Measurements from ENCODE around the gene MLLT1.

- TF ChIP-seq L3MBTL2 (conservative IDR thresholded peaks at IDR 0.05) (no peak), SUZ12 (IDR thresholded peaks at IDR 0.05) (no peak), SP1 (IDR thresholded peaks at IDR 0.05) (no peak), HDGF (IDR thresholded peaks at IDR 0.05; ENCODE audit: borderline replicate concordance) (no peak), TARDBP (IDR thresholded peaks at IDR 0.05) (no peak), ELF4 (IDR thresholded peaks at IDR 0.05) (no peak), PKNOX1 (IDR thresholded peaks at IDR 0.05) (no peak), FOXM1 (IDR thresholded peaks at IDR 0.05; ENCODE audit: borderline replicate concordance) (no peak), FOXA1 (IDR thresholded peaks at IDR 0.05) (no peak), ZNF384 (IDR thresholded peaks at IDR 0.05) (no peak), FOXK2 (IDR thresholded peaks at IDR 0.05) (no peak), BHLHE40 (IDR thresholded peaks at IDR 0.05; ENCODE audit: borderline replicate concordance) (no peak), LEF1 (IDR thresholded peaks at IDR 0.05; ENCODE audit: borderline replicate concordance) (no peak)
These were observed 91.0 kb downstream of the MLLT1 start for GRCh38 chr19:6188811-6189210.
